Stomach (tissue), 9 donors: ENCODE data around the gene LRMDA. TPM values are rescaled to one million over a fixed set of nuclear protein-coding genes. Genes with fewer than 3 reads are reported as not detected.

Source experiments
- DNase-seq, 2 donors: peaks; one replicate each; pipeline versions ENCODE4 v3.0.0 to v3.0.0-alpha.2; 2013 to 2019
- H3K27ac ChIP-seq, 5 donors: fragments of 200-600 bp in 4 of 5; sonication (generic) in 4 of 5; one replicate each; pipeline ENCODE4 v1.5.1; 2013 to 2019; ENCODE audit warnings: mild to moderate bottlenecking in 1 of 5, moderate library complexity in 1 of 5
- H3K27me3 ChIP-seq, 3 donors: fragments of 200-600 bp; sonication (generic); one replicate each; pipeline ENCODE4 v1.5.1; 2017 to 2019; ENCODE audit warnings: mixed run types in 1 of 3
- H3K36me3 ChIP-seq, 4 donors: fragments of 200-600 bp; sonication (generic); 1 replicate in 3 of 4; 2 replicates in 1 of 4; pipeline ENCODE4 v1.5.1; 2016 to 2019
- H3K4me1 ChIP-seq, 4 donors: fragments of 200-600 bp; sonication (generic); one replicate each; pipeline ENCODE4 v1.5.1; 2016 to 2019
- H3K4me3 ChIP-seq, 4 donors: fragments of 200-600 bp; sonication (generic) in 3 of 4; one replicate each; pipeline ENCODE4 v1.5.1; 2016 to 2019; ENCODE audit warnings: mild to moderate bottlenecking in 1 of 4
- H3K9me3 ChIP-seq, 4 donors: fragments of 200-600 bp; sonication (generic); one replicate each; pipeline ENCODE4 v1.5.1; 2016 to 2019
- EP300 ChIP-seq: sonication (generic); formaldehyde crosslinking; IDR thresholded peaks from one replicate; pipeline ENCODE4 v1.6.1; 2017; ENCODE audit warnings: antibody characterized with exemption
- POLR2A ChIP-seq, 4 donors: fragments of 450-650 bp; IDR thresholded peaks; one replicate each; pipeline ENCODE4 v1.6.1; 2016; ENCODE audit warnings: antibody characterized with exemption in 4 of 4, control low read depth in 2 of 4, mild to moderate bottlenecking in 1 of 4, moderate library complexity in 1 of 4
- POLR2AphosphoS5 ChIP-seq, 3 donors: sonication (generic); formaldehyde crosslinking; IDR thresholded peaks; one replicate each; pipeline ENCODE4 v1.6.1; 2016; ENCODE audit warnings: antibody characterized with exemption in 3 of 3
- WGBS, 5 donors: extraction: QIAGEN DNeasy Blood & Tissue Kit in 3 of 5; methylation state at CpG; one replicate each; pipeline versions ENCODE4 v1.1.5 to v1.1.7; 2013 to 2018; 5-methylcytosine and 5-hydroxymethylcytosine counted together
- intact Hi-C: fragments of 100-400 bp; cut with DNase I; formaldehyde crosslinking; loops from one replicate; pipeline ENCODE4 v1.15.1; 2023; ENCODE audit warnings: low total_unique reads
- polyA plus RNA-seq, 3 donors: library from polyadenylated mRNA; stranded (reverse); fragments of 200-250 nt; gene quantifications; one replicate each; pipeline ENCODE4 v1.2.3, GENCODE V29; 2013
- total RNA-seq, 5 donors: library from RNA; depleted of rRNA; stranded (reverse); fragments of >200 nt; gene quantifications; one replicate each; pipeline versions ENCODE4 v1.1.0 to v1.2.3, GENCODE V29; 2014 to 2016
- TF ChIP-seq, protein P1 (sequence below), 7 experiments: fragments of 450-650 bp in 4 of 7; fragments of 200-600 bp in 3 of 7; sonication (generic) in 3 of 7; IDR thresholded peaks; one replicate each; pipeline ENCODE4 v1.5.1; 2016 to 2019; ENCODE audit warnings: antibody characterized with exemption in 7 of 7, control low read depth in 2 of 7, mild to moderate bottlenecking in 1 of 7
- donor health status: healthy with polysubstance abuse.
- donor health status: Bipolar disorder and iron deficiency.
- donor health status: healthy.

Gene LRMDA
- total and polyA plus RNA-seq, 8 donors, result 1.3 to 30.2 (median 13.6) TPM; not detected in 1

DNA sequence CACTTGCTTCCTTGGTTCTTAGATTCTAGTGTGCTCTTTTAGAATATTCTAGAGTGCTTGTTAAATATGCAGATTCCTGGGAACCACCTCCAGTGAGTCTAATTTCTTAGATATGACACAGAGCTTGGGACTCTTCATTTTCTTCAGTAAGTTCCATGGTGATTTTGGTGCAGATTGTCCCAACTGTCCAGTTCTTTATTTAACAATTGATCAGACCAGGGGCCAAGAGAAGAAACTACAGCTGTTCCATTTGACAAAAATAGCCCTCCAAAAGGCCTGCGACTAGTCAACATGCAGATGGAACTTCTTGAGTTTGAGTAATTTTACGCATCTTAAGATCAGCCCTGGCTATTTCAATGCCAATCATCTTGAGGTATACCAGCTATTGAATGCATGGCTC, 760.7 kb downstream of the LRMDA start:
- TF ChIP-seq POLR2A (IDR thresholded peaks at IDR 0.05), result no peak
- no peak for TF ChIP-seq POLR2AphosphoS5 (IDR thresholded peaks at IDR 0.05)
- no peak for TF ChIP-seq EP300
- TF ChIP-seq, protein P1, sequence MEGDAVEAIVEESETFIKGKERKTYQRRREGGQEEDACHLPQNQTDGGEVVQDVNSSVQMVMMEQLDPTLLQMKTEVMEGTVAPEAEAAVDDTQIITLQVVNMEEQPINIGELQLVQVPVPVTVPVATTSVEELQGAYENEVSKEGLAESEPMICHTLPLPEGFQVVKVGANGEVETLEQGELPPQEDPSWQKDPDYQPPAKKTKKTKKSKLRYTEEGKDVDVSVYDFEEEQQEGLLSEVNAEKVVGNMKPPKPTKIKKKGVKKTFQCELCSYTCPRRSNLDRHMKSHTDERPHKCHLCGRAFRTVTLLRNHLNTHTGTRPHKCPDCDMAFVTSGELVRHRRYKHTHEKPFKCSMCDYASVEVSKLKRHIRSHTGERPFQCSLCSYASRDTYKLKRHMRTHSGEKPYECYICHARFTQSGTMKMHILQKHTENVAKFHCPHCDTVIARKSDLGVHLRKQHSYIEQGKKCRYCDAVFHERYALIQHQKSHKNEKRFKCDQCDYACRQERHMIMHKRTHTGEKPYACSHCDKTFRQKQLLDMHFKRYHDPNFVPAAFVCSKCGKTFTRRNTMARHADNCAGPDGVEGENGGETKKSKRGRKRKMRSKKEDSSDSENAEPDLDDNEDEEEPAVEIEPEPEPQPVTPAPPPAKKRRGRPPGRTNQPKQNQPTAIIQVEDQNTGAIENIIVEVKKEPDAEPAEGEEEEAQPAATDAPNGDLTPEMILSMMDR (IDR thresholded peaks at IDR 0.05), result no peak
- Histone ChIP-seq H3K4me3 (no peak overlapping the region), H3K27me3 (no peaks in the 10 kb centered on the region), H3K36me3 (no peaks in the 10 kb centered on the region), H3K4me1 (peaks cover 0 to 21% (median 8%) of the 10 kb centered on the region in 4 donors), H3K9me3 (no peaks in the 10 kb centered on the region), H3K27ac (no peak overlapping the region)
- WGBS, 5 donors, result 86 to 93% (median 90%) methylated on average over 2 of the region's 2 CpGs
- DNase-seq, result no peak
- intact Hi-C loops, result no loop called here

DNA sequence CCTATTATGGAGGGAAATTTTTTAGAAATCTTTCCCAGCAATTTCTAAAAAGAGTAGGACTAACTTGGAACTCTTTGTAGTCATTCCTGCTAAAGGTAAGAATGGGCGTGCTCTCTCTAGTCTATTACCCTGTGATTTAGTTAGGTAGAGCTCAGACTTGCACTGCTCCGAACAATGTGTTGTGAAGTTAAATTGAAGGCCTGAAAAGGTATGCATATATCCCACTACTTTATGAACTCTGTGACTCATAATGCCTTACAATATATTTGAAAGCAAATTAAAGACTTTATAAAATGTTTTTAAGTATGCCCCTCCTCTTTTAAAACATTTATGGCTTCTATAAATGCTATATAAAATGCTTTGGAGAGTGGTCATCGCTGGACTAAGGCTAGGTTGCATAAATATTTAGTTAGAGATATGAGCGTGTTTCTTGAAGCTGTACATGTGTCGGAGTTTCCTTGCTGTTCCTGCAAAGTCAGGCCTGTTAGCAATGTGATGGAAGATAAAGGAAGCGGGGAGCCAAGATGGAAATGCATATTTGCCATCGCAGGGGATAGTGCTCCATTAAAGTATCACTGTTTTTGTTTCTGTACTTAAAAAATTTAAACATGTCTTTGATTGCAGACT, 761.4 kb downstream of the LRMDA start:
- TF ChIP-seq POLR2A (IDR thresholded peaks at IDR 0.05), result no peak
- TF ChIP-seq POLR2AphosphoS5 (IDR thresholded peaks at IDR 0.05), result no peak
- Histone ChIP-seq H3K27me3 (no peaks in the 10 kb centered on the region), H3K4me3 (no peak overlapping the region), H3K4me1 (peaks cover 0 to 21% (median 8%) of the 10 kb centered on the region in 4 donors), H3K36me3 (no peaks in the 10 kb centered on the region), H3K9me3 (no peaks in the 10 kb centered on the region), H3K27ac (no peak overlapping the region)
- DNase-seq, result peak in 1 of 2 donors; percentile 26
- intact Hi-C loops, result no loop called here
- WGBS, 5 donors, result 44 to 64% (median 54%) methylated on average over 7 of the region's 7 CpGs

DNA sequence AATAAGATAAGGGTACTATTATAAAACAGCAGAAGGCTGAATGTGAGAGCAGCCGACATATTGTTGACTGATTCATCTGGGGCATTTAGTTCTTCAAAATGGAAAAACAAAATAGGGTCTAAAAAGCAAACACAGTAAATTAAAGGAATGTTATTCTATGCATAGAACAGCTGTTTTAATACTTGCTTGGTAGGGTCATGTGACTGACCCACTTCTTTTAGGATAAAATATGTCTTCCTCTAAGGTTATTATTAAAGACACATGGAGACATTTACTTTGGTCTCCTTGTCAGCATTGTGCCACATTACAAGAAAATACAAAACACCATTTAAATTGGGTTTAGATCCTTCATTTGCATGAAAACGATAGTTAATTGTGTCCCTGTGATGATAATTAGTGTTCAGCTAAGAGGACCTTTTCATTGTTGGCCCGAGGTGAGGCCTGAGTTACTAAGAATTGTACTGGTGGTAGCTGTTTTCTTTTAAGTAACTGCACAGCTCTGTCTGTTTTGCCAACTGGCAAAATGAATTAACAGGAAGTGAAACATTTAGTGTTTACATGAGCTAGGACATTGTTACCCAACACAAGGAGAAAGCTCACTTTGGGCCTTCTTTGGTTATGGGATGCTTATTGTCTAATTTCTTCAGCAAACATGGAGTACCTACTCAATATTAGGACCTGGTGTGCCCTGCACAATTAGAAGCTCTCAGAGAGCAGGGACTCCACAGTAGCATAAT, 764.4 kb downstream of the LRMDA start:
- Histone ChIP-seq H3K27me3 (no peaks in the 10 kb centered on the region), H3K27ac (no peak overlapping the region), H3K36me3 (no peaks in the 10 kb centered on the region), H3K4me3 (no peak overlapping the region), H3K9me3 (no peaks in the 10 kb centered on the region), H3K4me1 (peaks cover 0 to 15% (median 7%) of the 10 kb centered on the region in 4 donors)
- 41 to 87% (median 72%) methylated on average over 3 of the region's 3 CpGs for WGBS, 5 donors
- TF ChIP-seq EP300 (no peak), POLR2AphosphoS5 (IDR thresholded peaks at IDR 0.05) (no peak), POLR2A (IDR thresholded peaks at IDR 0.05) (no peak)
- TF ChIP-seq, protein P1 (IDR thresholded peaks at IDR 0.05), result no peak
- no peak for DNase-seq
- intact Hi-C loops, result no loop called here

DNA sequence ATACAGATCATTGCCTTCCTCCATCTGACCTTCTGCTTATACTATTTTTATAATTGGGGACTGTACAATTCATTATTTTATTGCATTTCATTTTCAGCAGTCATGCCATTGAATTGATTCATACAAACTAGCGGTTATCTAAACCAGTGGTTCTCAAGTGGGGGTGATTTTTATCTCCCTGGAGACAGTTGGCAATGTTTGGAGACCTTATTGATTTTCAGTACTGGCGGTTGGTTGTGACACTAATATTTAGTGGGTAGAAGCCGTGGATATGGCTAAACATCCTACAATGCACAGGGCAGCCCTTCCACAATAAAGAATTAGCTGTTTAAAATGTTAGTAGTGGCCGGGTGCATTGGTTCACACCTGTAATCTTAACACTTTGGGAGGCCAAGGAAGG, 765.9 kb downstream of the LRMDA start:
- no peak for TF ChIP-seq POLR2A (IDR thresholded peaks at IDR 0.05)
- H3K27me3 ChIP-seq, result no peaks in the 10 kb centered on the region
- peaks cover 0 to 15% (median 5%) of the 10 kb centered on the region in 4 donors for H3K4me1 ChIP-seq
- no peak overlapping the region for H3K4me3 ChIP-seq
- no peaks in the 10 kb centered on the region for H3K36me3 ChIP-seq
- DNase-seq, result no peak
- H3K9me3 ChIP-seq, result no peaks in the 10 kb centered on the region
- WGBS, 5 donors, result 90 to 94% (median 92%) methylated on average over 4 of the region's 4 CpGs
- H3K27ac ChIP-seq, result no peak overlapping the region
- intact Hi-C loops, result no loop called here

DNA sequence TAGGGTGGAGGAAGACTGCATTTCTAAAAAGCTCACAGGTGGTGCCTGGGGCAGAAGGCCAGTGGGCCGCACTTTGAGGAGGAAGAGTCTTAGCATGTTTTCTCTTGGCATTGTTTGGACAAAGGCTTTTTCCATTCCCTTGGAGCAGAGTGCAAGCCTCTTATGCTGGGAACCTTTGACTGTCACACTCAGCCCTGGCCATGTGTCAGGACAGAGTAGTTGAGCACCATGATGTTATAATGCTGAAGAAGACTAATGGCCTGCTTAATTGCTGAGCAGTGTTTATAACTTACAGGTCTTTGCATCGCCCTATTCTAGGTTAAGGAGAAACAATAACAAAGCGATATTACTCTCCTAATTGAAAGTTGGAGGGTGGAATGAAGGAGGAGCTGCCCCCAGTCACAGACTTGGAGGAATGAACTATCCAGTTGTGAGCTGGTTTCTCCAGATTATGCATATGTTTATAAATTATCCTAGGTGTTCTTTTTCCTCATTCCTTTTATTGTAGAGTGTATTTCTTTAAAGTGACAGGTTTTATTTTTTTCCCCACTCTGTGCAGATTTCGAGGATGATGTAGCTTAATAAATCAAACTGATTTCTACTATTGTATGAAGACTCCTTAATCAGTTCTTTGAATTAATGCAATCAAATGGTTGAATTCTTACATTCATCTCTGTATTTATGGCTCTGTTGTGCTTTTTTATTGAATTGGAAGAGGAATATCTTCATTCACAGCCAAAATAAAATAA, 767.0 kb downstream of the LRMDA start:
- Histone ChIP-seq H3K27me3 (no peaks in the 10 kb centered on the region), H3K27ac (no peak overlapping the region), H3K9me3 (no peaks in the 10 kb centered on the region), H3K36me3 (no peaks in the 10 kb centered on the region), H3K4me3 (no peak overlapping the region), H3K4me1 (peaks cover 0 to 15% (median 5%) of the 10 kb centered on the region in 4 donors)
- TF ChIP-seq POLR2AphosphoS5 (IDR thresholded peaks at IDR 0.05) (no peak), POLR2A (IDR thresholded peaks at IDR 0.05) (no peak), EP300 (no peak)
- TF ChIP-seq, protein P1 (IDR thresholded peaks at IDR 0.05), result no peak
- 85 to 94% (median 92%) methylated on average over 4 of the region's 4 CpGs for WGBS, 5 donors
- intact Hi-C loops, result no loop called here
- no peak for DNase-seq
